CD4-positive, alpha-beta T cell treated with Interleukin-6 at 100 ng/mL for 8 hours (primary cell): ENCODE measurements around the gene TBC1D17.

Source experiments
- DNase-seq: peaks from one replicate; pipeline ENCODE4 v3.0.0-alpha.2; 2020; ENCODE audit warnings: mixed read lengths, low spot score

The TBC1D17 gene

GRCh38 chr19:49877879-49878743, 609 bp downstream of the TBC1D17 start:
- DNase-seq: peak; percentile 98

GRCh38 chr19:49878744-49879070, 1.2 kb downstream of the TBC1D17 start:
- DNase-seq: no peak

GRCh38 chr19:49879243-49879963, 1.9 kb downstream of the TBC1D17 start:
- DNase-seq: no peak

GRCh38 chr19:49880162-49880869, 2.8 kb downstream of the TBC1D17 start:
- no peak for DNase-seq

- DNase-seq: no peak
These were observed 3.7 kb downstream of the TBC1D17 start for GRCh38 chr19:49881186-49881585.

- no peak for DNase-seq
These were observed 4.3 kb downstream of the TBC1D17 start for GRCh38 chr19:49881672-49882394.

GRCh38 chr19:49882643-49883042, 5.1 kb downstream of the TBC1D17 start:
- no peak for DNase-seq

GRCh38 chr19:49883094-49883493, 5.6 kb downstream of the TBC1D17 start:
- DNase-seq: no peak

GRCh38 chr19:49884109-49884508, 6.6 kb downstream of the TBC1D17 start:
- DNase-seq: no peak

GRCh38 chr19:49884760-49885159, 7.3 kb downstream of the TBC1D17 start:
- DNase-seq: no peak

GRCh38 chr19:49887037-49887664, 9.6 kb downstream of the TBC1D17 start:
- no peak for DNase-seq

- DNase-seq: no peak
These were observed 10.4 kb downstream of the TBC1D17 start for GRCh38 chr19:49887665-49888509.

- DNase-seq: no peak
These were observed 11.0 kb downstream of the TBC1D17 start for GRCh38 chr19:49888510-49888824.

- DNase-seq: no peak
These were observed 11.7 kb downstream of the TBC1D17 start for GRCh38 chr19:49889038-49889686.

- DNase-seq: peak; percentile 71
These were observed 12.3 kb downstream of the TBC1D17 start for GRCh38 chr19:49889687-49890348.

- peak; percentile 69 for DNase-seq
These were observed 13.1 kb downstream of the TBC1D17 start for GRCh38 chr19:49890349-49891311.

- no peak for DNase-seq
These were observed 13.9 kb downstream of the TBC1D17 start for GRCh38 chr19:49891393-49891792.

- DNase-seq: no peak
These were observed 15.2 kb downstream of the TBC1D17 start for GRCh38 chr19:49892716-49893115.
